ENCODE measurements around the gene TIMM50. TPM values are rescaled to one million over a fixed set of nuclear protein-coding genes. Genes with fewer than 3 reads are reported as not detected.

TIMM50 gene
- total RNA-seq, 1 donor from 2014 or later, result 40.9 TPM

GRCh38 chr19:39499932-39500331, 19.3 kb downstream of the TIMM50 start:
- no peak for DNase-seq (ENCODE audit: low read depth in 2 of 2)

GRCh38 chr19:39500543-39500942, 19.9 kb downstream of the TIMM50 start:
- no peak for DNase-seq (ENCODE audit: low read depth in 2 of 2)

- no peak for DNase-seq (ENCODE audit: low read depth in 2 of 2)
Observed at GRCh38 chr19:39501340-39501739, 20.7 kb downstream of the TIMM50 start.

- DNase-seq (ENCODE audit: low read depth in 2 of 2), result peak; percentile 80 to 88
Observed at GRCh38 chr19:39502640-39503417, 22.2 kb downstream of the TIMM50 start.

- DNase-seq (ENCODE audit: low read depth in 2 of 2), result no peak
Observed at GRCh38 chr19:39506598-39506943, 25.9 kb downstream of the TIMM50 start.

GRCh38 chr19:39506944-39507714, 26.5 kb downstream of the TIMM50 start:
- DNase-seq (ENCODE audit: low read depth in 2 of 2), result peak; percentile 72 to 79

- DNase-seq (ENCODE audit: low read depth in 2 of 2), result no peak
Observed at GRCh38 chr19:39507715-39508364, 27.2 kb downstream of the TIMM50 start.

- DNase-seq (ENCODE audit: low read depth in 2 of 2), result no peak
Observed at GRCh38 chr19:39508629-39509028, 28.0 kb downstream of the TIMM50 start.

GRCh38 chr19:39509233-39509632, 28.6 kb downstream of the TIMM50 start:
- no peak for DNase-seq (ENCODE audit: low read depth in 2 of 2)

- no peak for DNase-seq (ENCODE audit: low read depth in 2 of 2)
Observed at GRCh38 chr19:39512988-39513387, 32.4 kb downstream of the TIMM50 start.

- DNase-seq (ENCODE audit: low read depth in 2 of 2), result no peak
Observed at GRCh38 chr19:39514840-39515550, 34.4 kb downstream of the TIMM50 start, which contains the start of gene SELENOV. Gene SELENOV, plus strand, starts transcription at chr19:39515139. Its CDS starts 74 bp downstream, at chr19:39515213.

- DNase-seq (ENCODE audit: low read depth in 2 of 2), result no peak
Observed at GRCh38 chr19:39515551-39516191, 35.0 kb downstream of the TIMM50 start.

GRCh38 chr19:39516270-39516669, 35.6 kb downstream of the TIMM50 start:
- DNase-seq (ENCODE audit: low read depth in 2 of 2), result no peak

GRCh38 chr19:39517432-39517831, 36.8 kb downstream of the TIMM50 start:
- no peak for DNase-seq (ENCODE audit: low read depth in 2 of 2)

GRCh38 chr19:39518458-39518857, 37.8 kb downstream of the TIMM50 start:
- DNase-seq (ENCODE audit: low read depth in 2 of 2), result no peak

GRCh38 chr19:39518975-39519374, 38.3 kb downstream of the TIMM50 start:
- no peak for DNase-seq (ENCODE audit: low read depth in 2 of 2)

- no peak for DNase-seq (ENCODE audit: low read depth in 2 of 2)
Observed at GRCh38 chr19:39520541-39521484, 40.2 kb downstream of the TIMM50 start.

- DNase-seq (ENCODE audit: low read depth in 2 of 2), result no peak
Observed at GRCh38 chr19:39524495-39524894, 43.9 kb downstream of the TIMM50 start.

GRCh38 chr19:39525205-39525604, 44.6 kb downstream of the TIMM50 start:
- no peak for DNase-seq (ENCODE audit: low read depth in 2 of 2)

- no peak for DNase-seq (ENCODE audit: low read depth in 2 of 2)
Observed at GRCh38 chr19:39531834-39532232, 51.2 kb downstream of the TIMM50 start.

All from lung microvascular endothelial cell (primary cell).